DND-41 (cell line): ENCODE measurements around the gene VEGFC.

Source experiments
- ATAC-seq: fragments of 200-7000 bp; cut with Tn5 transposase; 3 replicates; pipeline ENCODE4 v1.9.1; 2021; ENCODE audit warnings: low read depth; ENCODE audit not compliant: insufficient read depth
- DNase-seq: peaks from one replicate; pipeline ENCODE4 v3.0.0-alpha.2; 2020
- H2AFZ ChIP-seq: 2 replicates; pipeline ENCODE4 v1.6.0; 2012; ENCODE audit warnings: low read depth, low read length
- H3K27ac ChIP-seq: 2 replicates; pipeline ENCODE4 v1.5.1; 2012; ENCODE audit warnings: low read length, inconsistent platforms
- H3K27me3 ChIP-seq: fragments of 200-600 bp; sonication (generic); 2 replicates; pipeline ENCODE4 v1.6.0; 2012; ENCODE audit warnings: low read length, mild to moderate bottlenecking, inconsistent platforms; ENCODE audit not compliant: insufficient read depth, poor library complexity
- H3K36me3 ChIP-seq: 2 replicates; pipeline ENCODE4 v1.5.1; 2012; ENCODE audit warnings: low read length, inconsistent platforms; ENCODE audit not compliant: insufficient read depth
- H3K4me1 ChIP-seq: 2 replicates; pipeline ENCODE4 v1.5.1; 2012; ENCODE audit warnings: mild to moderate bottlenecking, low read length; ENCODE audit not compliant: insufficient read depth
- H3K4me2 ChIP-seq: 2 replicates; pipeline ENCODE4 v1.6.0; 2012; ENCODE audit warnings: mild to moderate bottlenecking, moderate library complexity, low read length, inconsistent platforms; ENCODE audit not compliant: insufficient read depth
- H3K4me3 ChIP-seq, 2 experiments: fragments of 200-600 bp in 1 of 2; shearing (Covaris generic) in 1 of 2; 2 replicates each; pipeline ENCODE4 v1.5.1; 2012 to 2016; ENCODE audit warnings: inconsistent platforms in 2 of 2, low read length in 2 of 2, mild to moderate bottlenecking in 2 of 2, low read depth in 1 of 2, moderate library complexity in 1 of 2
- H3K79me2 ChIP-seq: 2 replicates; pipeline ENCODE4 v1.6.0; 2012; ENCODE audit warnings: low read length, inconsistent platforms; ENCODE audit not compliant: insufficient read depth
- H3K9ac ChIP-seq: 2 replicates; pipeline ENCODE4 v1.6.0; 2012; ENCODE audit warnings: low read depth, mild to moderate bottlenecking, inconsistent platforms, low read length, moderate library complexity
- H3K9me3 ChIP-seq: 2 replicates; pipeline ENCODE4 v1.5.1; 2012; ENCODE audit warnings: low read length, moderate library complexity, mild to moderate bottlenecking, inconsistent platforms; ENCODE audit not compliant: insufficient read depth, severe bottlenecking
- H4K20me1 ChIP-seq: 2 replicates; pipeline ENCODE4 v1.6.0; 2012; ENCODE audit warnings: low read length; ENCODE audit not compliant: insufficient read depth
- EZH2 ChIP-seq: IDR thresholded peaks from 3 replicates; pipeline ENCODE4 v1.6.1; 2012; ENCODE audit warnings: borderline replicate concordance, low read depth, mild to moderate bottlenecking, moderate library complexity, low read length, inconsistent platforms; ENCODE audit not compliant: severe bottlenecking
- TF ChIP-seq, protein P1 (sequence below): IDR thresholded peaks from 2 replicates; pipeline ENCODE4 v1.5.1; 2012; ENCODE audit warnings: borderline replicate concordance, low read length, moderate library complexity, mild to moderate bottlenecking; ENCODE audit not compliant: poor library complexity, severe bottlenecking; ENCODE audit errors: extremely low read depth

Gene VEGFC

DNA sequence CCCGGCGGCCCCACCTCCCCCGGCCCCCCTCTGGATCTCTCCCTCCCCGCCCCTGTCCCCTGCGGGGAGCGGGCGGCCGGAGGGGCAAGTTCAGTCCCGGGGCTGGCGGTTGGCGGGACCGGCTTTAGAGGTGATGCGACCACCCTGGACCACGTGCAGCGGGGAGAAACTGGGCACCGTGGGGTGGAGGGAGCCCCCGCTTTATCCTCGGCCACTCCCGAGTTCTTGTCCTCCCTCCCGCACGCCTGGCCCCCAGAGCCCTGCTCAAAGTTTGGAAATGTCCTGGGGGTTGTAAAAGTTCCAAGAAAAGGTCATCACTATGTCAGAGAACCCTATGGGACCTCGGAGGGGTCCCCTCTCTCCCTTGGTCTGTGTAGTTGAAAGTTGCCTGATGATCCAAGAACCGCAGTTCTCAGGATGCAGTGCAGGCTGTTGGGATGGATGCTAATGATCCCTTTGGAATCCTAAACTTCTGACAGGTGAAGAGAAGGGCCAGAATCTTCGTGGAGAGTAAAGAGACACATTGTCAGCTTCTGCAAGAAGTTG is 411 bp upstream of the VEGFC start:
- no peaks in the 10 kb centered on the region for H4K20me1 ChIP-seq
- no peak for DNase-seq
- no peak overlapping the region for H2AFZ ChIP-seq
- H3K36me3 ChIP-seq, result peaks cover 4% of the 10 kb centered on the region; the same call in 1 of the 2 replicates
- no peak overlapping the region for H3K9ac ChIP-seq
- ATAC-seq, result no peak
- no peak overlapping the region for H3K4me3 ChIP-seq
- H3K9me3 ChIP-seq, result no peaks in the 10 kb centered on the region
- no peaks in the 10 kb centered on the region for H3K79me2 ChIP-seq
- no peak overlapping the region for H3K27ac ChIP-seq
- no peaks in the 10 kb centered on the region for H3K27me3 ChIP-seq
- no peak overlapping the region for H3K4me2 ChIP-seq
- TF ChIP-seq, protein P1, sequence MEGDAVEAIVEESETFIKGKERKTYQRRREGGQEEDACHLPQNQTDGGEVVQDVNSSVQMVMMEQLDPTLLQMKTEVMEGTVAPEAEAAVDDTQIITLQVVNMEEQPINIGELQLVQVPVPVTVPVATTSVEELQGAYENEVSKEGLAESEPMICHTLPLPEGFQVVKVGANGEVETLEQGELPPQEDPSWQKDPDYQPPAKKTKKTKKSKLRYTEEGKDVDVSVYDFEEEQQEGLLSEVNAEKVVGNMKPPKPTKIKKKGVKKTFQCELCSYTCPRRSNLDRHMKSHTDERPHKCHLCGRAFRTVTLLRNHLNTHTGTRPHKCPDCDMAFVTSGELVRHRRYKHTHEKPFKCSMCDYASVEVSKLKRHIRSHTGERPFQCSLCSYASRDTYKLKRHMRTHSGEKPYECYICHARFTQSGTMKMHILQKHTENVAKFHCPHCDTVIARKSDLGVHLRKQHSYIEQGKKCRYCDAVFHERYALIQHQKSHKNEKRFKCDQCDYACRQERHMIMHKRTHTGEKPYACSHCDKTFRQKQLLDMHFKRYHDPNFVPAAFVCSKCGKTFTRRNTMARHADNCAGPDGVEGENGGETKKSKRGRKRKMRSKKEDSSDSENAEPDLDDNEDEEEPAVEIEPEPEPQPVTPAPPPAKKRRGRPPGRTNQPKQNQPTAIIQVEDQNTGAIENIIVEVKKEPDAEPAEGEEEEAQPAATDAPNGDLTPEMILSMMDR, result no peak
- no peak for TF ChIP-seq EZH2
- no peaks in the 10 kb centered on the region for H3K4me1 ChIP-seq

DNA sequence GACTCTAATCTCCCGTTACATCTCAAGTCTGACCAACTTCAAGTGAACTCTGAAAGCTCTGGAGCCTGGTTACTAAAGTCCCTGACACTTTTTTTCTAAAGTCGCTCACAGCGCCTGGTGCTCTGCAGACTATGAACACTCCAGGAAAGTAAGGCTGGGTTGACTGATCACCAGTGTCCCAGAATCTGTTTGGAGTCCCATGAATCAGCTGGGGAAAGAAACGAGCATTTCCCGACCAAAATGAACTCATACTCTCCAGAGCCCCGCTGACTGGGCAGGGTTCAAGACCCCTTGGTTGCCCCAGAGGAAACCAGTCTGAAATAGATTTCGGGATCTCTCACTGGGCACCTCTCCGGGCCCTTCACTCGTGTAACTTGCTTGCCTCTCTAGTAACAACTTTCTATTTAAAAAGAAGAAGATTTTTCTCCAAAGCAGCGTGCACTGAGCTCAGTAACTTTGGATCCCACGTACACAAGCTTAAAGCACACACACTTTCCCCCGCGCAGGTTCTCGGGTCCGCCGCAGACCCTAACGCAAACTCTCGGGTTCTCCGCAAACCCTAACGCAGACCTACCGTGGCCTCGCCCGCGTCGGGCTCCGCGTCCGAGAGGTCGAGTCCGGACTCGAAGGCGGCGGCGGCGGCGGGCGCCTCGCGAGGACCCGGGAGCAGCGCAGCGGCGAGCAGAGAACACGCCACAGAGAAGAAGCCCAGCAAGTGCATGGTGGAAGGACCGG is 964 bp downstream of the VEGFC start:
- Histone ChIP-seq H3K4me3 (no peak overlapping the region), H3K79me2 (no peaks in the 10 kb centered on the region), H3K9ac (no peak overlapping the region), H4K20me1 (no peaks in the 10 kb centered on the region), H2AFZ (no peak overlapping the region), H3K27ac (no peak overlapping the region), H3K4me2 (no peak overlapping the region), H3K27me3 (no peaks in the 10 kb centered on the region), H3K4me1 (no peaks in the 10 kb centered on the region), H3K9me3 (no peaks in the 10 kb centered on the region), H3K36me3 (peaks cover 4% of the 10 kb centered on the region; the same call in 1 of the 2 replicates)
- TF ChIP-seq, protein P1, result no peak
- no peak for TF ChIP-seq EZH2
- ATAC-seq, result no peak
- DNase-seq, result no peak

DNA sequence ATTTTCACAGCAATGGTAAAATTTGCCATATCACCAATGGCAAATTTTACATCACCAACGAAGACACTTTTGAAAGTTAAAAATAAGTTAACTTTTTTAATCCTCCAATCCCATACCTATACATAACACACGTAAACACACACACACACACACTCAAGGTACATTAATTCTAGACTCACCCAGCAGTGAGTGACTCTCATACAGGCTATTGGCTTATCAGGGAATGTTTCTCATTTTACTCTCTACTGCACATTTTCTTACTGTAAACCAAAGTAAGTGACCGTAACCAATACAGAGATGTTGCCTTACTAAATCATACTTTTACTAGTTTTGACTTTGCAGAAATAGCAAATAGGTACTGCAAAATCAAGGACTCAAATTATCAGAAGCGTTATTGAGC is 2.3 kb downstream of the VEGFC start:
- TF ChIP-seq, protein P1, result no peak
- TF ChIP-seq EZH2, result no peak
- Histone ChIP-seq H3K36me3 (no peaks in the 10 kb centered on the region; the same call in 1 of the 2 replicates), H3K4me2 (no peak overlapping the region), H3K27ac (no peak overlapping the region), H3K79me2 (no peaks in the 10 kb centered on the region), H3K9me3 (no peaks in the 10 kb centered on the region), H3K9ac (no peak overlapping the region), H4K20me1 (no peaks in the 10 kb centered on the region), H2AFZ (no peak overlapping the region), H3K27me3 (no peaks in the 10 kb centered on the region), H3K4me1 (no peaks in the 10 kb centered on the region), H3K4me3 (no peak overlapping the region)
- DNase-seq (no peak), ATAC-seq (no peak)
